Stimulated activated CD8-positive, alpha-beta memory T cell treated with anti-CD3 and anti-CD28 coated beads, Interleukin-7, amount 100 ng/mL, for 1 hour (primary cell): ENCODE measurements around the gene MCM6.

Experiments used
- DNase-seq, 2 donors: peaks; one replicate each; pipeline ENCODE4 v3.0.0-alpha.2; 2020; ENCODE audit warnings: low read depth in 2 of 2

The MCM6 gene

DNA sequence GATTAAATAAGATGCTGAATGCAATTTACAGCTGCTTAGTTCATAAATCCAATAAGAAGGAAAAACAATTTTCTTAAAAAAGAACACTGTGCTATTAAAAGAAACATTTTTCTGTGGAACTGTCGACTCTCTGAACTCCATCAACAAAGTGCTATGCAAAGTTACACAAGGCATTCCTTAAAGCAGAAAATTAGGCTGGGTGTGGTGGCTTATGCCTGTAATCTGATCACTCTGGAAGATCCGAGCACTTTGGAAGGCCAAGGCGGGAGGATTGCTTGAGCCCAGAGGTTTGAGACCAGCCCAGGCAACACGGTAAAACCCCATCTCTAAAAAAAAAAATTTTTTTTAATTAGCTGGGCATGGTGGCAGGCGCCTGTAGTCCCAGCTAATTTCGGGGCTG is 13.0 kb downstream of the MCM6 start:
- no peak for DNase-seq

- no peak for DNase-seq
Measured at GRCh38 chr2:135862718-135863117, 13.5 kb downstream of the MCM6 start.

DNA sequence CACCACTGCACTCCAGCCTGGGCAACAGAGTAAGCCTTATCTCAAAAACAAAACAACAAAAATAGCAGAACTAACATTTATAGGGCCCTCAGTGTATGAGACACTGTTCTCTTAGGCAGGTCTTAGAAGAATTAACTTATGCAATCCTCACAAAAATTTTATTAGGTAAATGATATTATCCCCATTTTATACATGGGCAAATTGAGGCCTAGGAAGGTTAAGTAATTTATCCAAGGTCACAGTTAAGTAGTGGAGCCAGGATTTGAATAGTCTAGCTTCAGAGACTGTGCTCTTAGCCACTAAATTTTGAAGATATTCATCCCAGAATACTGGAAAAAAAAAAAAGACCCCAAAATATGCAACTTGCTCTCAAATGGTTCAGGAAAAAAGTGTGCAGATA is 22.8 kb downstream of the MCM6 start:
- no peak for DNase-seq

DNA sequence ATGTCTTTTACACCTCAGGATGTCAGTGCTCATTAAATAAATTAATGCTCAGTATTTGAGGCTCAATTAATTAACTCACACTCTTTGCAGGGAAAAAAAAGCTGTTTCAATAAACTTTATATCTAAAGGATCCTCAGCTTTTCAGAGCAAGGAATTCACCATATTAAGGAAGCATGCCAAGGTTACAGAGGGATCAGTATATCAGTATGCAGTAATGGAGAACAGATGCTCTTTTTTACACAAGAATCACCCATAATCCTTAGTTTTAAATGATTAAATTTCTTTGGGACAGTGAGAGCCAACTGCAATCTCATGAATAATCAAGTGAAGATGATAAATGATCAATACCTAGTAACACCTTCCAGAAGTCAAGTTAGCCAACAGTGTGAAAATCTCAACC is 24.4 kb downstream of the MCM6 start:
- no peak for DNase-seq

GRCh38 chr2:135850892-135851668 is 25.2 kb downstream of the MCM6 start:
- DNase-seq: no peak

- DNase-seq: no peak
Measured at GRCh38 chr2:135849087-135849486, 27.2 kb downstream of the MCM6 start.

DNA sequence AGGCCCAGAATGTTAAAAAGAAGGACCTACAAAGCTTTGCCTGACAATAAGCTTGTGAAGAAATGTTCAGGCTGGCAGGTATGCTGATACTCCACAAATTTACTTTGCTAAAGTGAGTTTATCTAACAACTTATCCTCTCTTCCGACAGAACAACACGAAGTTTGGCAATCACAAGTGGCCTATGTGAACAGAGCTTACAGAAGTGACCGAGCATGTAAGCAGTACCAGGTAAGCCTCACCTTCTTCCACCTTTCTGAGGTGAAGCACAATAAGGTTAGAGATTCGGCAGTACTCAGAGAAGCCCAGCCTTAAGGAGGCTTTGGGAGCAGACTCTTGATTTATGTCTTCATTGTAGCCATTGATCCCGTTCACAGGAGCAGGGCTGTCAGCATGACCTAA is 30.2 kb downstream of the MCM6 start:
- DNase-seq: no peak

GRCh38 chr2:135845257-135845656 is 31.0 kb downstream of the MCM6 start:
- no peak for DNase-seq

DNA sequence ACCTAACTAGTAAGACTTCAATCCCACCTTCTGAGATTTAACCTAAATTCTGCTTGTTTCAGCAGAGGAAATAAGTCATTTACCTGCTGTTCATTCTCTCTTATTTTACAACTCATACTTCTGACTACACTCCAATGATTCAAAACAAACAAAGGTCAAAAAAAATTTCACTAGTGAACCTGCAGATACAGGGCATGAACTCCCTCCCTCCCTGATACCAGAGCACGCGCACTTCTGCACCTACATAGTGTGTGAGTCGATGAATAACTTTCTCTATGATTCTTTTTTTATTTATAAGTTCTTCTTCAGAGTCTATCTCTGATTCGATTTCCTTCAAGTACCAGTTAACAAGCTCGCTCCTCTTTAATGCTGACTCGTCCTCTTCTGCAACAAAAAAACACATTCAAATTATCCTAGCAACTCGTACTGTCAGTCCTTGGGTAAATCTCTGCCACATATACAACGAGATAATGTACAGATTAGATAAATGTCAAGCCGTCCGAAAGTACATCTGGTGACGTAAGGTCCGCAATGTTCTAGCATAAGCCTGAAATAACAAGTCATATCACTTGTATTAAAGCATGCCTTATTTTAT is 31.8 kb downstream of the MCM6 start:
- DNase-seq: no peak

GRCh38 chr2:135843671-135844070 is 32.6 kb downstream of the MCM6 start:
- no peak for DNase-seq

GRCh38 chr2:135840601-135841000 is 35.6 kb downstream of the MCM6 start:
- no peak for DNase-seq

DNA sequence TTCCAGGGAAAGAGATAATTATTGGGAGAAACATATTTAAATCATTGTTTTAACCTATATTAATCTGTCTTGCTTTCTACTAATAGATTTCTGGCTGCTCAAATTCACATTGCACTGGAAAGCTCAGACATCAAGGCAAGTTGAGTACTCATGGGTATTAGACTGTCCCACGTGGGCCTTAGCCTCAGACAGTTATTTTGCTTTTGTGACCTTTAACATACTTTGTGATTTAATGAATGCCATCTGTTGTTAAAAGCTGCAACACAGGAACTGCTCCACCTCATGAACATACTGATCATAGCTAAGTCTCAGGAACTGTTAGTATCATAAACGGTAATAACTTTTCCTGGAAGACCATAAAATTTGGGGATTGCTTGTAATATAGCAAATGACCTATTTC is 36.5 kb downstream of the MCM6 start:
- no peak for DNase-seq

DNA sequence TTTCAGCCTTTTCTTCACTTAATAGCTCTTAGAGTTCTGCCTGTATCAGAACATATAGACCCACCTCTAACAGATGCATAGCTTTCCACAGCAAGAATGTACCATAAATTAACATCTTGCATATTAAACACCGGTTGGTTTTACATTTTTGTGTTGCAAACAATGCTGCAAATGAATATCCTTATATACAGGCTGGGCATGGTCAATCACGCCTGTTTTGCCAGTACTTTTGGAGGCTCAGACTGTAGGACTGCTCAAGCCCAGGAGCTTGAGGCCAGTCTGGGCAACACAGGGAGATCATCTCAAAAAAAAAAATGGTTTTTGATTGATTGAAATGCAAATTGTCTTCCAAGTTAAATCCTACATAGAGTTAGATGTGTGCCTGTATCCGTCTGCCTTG is 37.7 kb downstream of the MCM6 start:
- no peak for DNase-seq

GRCh38 chr2:135836596-135837270 is 39.5 kb downstream of the MCM6 start, which contains the start of gene LCT:
TSS of gene LCT (minus strand) at chr2:135837184. CDS start at chr2:135837169, 15 bp downstream.
- no peak for DNase-seq

- DNase-seq: no peak
Measured at GRCh38 chr2:135832891-135833290, 43.4 kb downstream of the MCM6 start.

DNA sequence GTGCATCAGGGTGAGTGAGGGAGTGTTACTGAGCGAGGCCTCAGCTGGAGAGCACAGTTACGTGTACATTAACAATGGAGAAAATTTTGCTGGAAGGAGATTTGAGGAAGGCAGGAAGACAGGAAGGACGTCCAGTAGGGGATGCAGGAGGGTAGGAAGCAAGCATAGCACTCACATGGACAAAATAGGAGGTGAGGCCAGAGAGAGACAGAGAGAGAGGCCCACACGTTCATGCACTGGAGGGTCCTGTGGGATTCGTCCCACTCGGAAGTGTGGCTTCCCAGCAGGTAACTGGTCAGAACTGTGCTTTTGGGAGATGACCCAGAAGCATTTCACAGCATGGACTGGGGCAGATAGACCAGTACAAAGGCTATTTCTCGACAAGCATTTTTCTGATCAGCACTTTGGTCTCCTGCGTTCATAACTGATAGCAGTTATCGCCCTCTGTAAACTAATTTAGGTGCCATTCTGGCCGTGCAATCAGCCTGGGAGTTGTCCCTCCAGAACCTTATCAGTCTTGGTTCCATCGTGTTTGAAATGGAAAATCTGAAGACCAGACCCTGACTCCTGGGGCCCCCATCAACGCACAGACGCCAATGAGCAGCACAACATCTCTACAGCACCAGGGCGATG is 44.9 kb downstream of the MCM6 start:
- DNase-seq: no peak

GRCh38 chr2:135829378-135830135 is 46.7 kb downstream of the MCM6 start:
- DNase-seq: no peak

DNA sequence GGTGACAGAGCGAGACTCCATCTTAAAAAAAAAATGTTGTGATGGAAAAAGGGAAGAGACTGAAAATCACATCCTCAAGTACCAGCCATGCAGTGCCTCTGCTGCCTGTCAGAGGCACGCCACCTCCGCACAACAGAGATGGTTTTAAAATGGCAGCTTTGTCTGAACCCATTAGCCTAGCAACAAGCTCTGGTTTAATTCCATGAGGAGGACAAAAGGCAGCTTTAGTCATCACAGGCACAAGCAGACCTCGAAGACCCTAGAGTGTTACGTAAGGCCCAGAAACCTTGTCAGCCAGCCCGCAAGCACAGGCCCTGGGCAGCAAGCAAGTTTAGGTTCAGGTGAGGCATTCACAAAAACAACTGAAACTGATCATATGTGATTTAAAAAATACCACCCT is 49.7 kb downstream of the MCM6 start:
- no peak for DNase-seq

- DNase-seq: no peak
Measured at GRCh38 chr2:135825550-135826176, 50.6 kb downstream of the MCM6 start.

DNA sequence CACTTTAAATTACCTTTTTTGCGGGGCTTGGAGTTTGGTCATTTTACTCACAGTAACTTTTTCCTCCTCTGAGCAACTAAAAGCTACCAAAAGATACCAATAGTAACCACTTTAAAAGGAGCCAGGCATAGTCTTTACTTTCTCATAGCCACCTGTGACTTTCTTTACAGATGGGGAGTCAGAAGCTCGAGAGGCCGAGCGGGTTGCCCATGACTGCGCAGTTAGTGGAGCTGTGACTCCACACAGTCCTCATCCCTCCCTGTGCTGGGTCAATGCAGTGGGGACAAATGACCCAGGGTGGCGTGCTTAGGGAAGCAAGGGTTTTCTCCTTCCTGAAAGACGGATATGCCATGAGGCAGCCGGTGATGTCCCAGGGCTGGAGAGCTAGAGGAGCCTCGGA is 51.1 kb downstream of the MCM6 start:
- no peak for DNase-seq

- DNase-seq: no peak
Measured at GRCh38 chr2:135822855-135823254, 53.4 kb downstream of the MCM6 start.
